HepG2 (cell line): ENCODE measurements around the gene SLC8A2. TPM values are rescaled to one million over a fixed set of nuclear protein-coding genes. Genes with fewer than 3 reads are reported as not detected.

Experiments used
- ATAC-seq: fragments of 200-7000 bp; cut with Tn5 transposase; 3 replicates; pipeline ENCODE4 v1.9.1; 2020; ENCODE audit warnings: mild to moderate bottlenecking, moderate library complexity
- BruUV-seq: library from RNA; stranded (reverse); fragments of 400-500 nt; replicated peaks from 2 replicates; lab custom pipeline; 2021; lab: Mats Ljungman, UMichigan
- CTCF ChIA-PET: fragments of 300-600 bp; formaldehyde crosslinking; extraction: SDS; loops from one replicate; lab custom pipeline; 2021; ENCODE audit warnings: low total read pairs, inconsistent platforms, low intra/inter-chr PET ratio; lab: Yijun Ruan, JAX
- POLR2A ChIA-PET: fragments of 350-600 bp; sonication (Branson Sonifier 250); formaldehyde crosslinking; loops from one replicate; lab custom pipeline; 2020; ENCODE audit warnings: antibody characterized with exemption, inconsistent platforms; lab: Yijun Ruan, JAX
- DNase-seq: peaks from one replicate; pipeline ENCODE4 v3.0.0-alpha.2; 2015; ENCODE audit warnings: low spot score
- FAIRE-seq: peaks from 3 replicates; lab custom pipeline; 2011; peaks lifted over from hg19 to GRCh38; lab: Jason Lieb, UNC
- H2AFZ ChIP-seq: one replicate; pipeline ENCODE4 v1.6.1; 2011; ENCODE audit warnings: low read length, inconsistent platforms
- H3K27ac ChIP-seq: fragments of 300-600 bp; 3 replicates; pipeline ENCODE4 v1.8.0; 2011; ENCODE audit warnings: mixed run types, mild to moderate bottlenecking, mixed read lengths, low read length, inconsistent platforms; ENCODE audit not compliant: insufficient read depth; ENCODE audit errors: extremely low read length
- H3K27me3 ChIP-seq, 2 experiments: fragments of 200-600 bp in 1 of 2; 2 replicates in 1 of 2; 3 replicates in 1 of 2; pipeline versions ENCODE4 v1.6.0 to v1.8.0; 2011; ENCODE audit warnings: low read length in 2 of 2, mild to moderate bottlenecking in 2 of 2, moderate library complexity in 2 of 2, inconsistent platforms in 1 of 2; ENCODE audit not compliant: insufficient read depth in 2 of 2, control insufficient read depth in 1 of 2
- H3K36me3 ChIP-seq, 2 experiments: fragments of 200-600 bp in 1 of 2; replicated peaks in 1 of 2; 2 replicates in 1 of 2; 3 replicates in 1 of 2; pipeline versions ENCODE4 v1.5.1 to v1.8.0; 2011; ENCODE audit warnings: low read length in 2 of 2, inconsistent platforms in 1 of 2; ENCODE audit not compliant: insufficient read depth in 2 of 2, control insufficient read depth in 1 of 2
- H3K4me1 ChIP-seq: 2 replicates; pipeline ENCODE4 v1.5.1; 2012; ENCODE audit warnings: low read length, inconsistent platforms; ENCODE audit not compliant: insufficient read depth
- H3K4me2 ChIP-seq: 2 replicates; pipeline ENCODE4 v1.6.0; 2011; ENCODE audit warnings: low read depth, low read length, inconsistent platforms
- H3K4me3 ChIP-seq, 3 experiments: fragments of 200-600 bp in 1 of 3; sonication (generic), shearing (Covaris generic) in 1 of 3; replicated peaks in 1 of 3; 2 replicates each; pipeline ENCODE4 v1.5.1; 2011 to 2016; ENCODE audit warnings: low read length in 3 of 3, inconsistent platforms in 2 of 3, low read depth in 2 of 3, mild to moderate bottlenecking in 2 of 3, control low read depth in 1 of 3, mixed read lengths in 1 of 3; ENCODE audit not compliant: insufficient read depth in 1 of 3
- H3K79me2 ChIP-seq: one replicate; pipeline ENCODE4 v1.6.1; 2011; ENCODE audit warnings: low read length, inconsistent platforms; ENCODE audit not compliant: insufficient read depth
- H3K9ac ChIP-seq: 2 replicates; pipeline ENCODE4 v1.6.0; 2011; ENCODE audit warnings: mild to moderate bottlenecking, low read depth, low read length, inconsistent platforms; ENCODE audit not compliant: insufficient read depth
- H3K9me3 ChIP-seq: 2 replicates; pipeline ENCODE4 v1.5.1; 2012; ENCODE audit warnings: mild to moderate bottlenecking, low read length
- H4K20me1 ChIP-seq: 2 replicates; pipeline ENCODE4 v1.6.0; 2011; ENCODE audit warnings: inconsistent platforms, mild to moderate bottlenecking, low read length, moderate library complexity; ENCODE audit not compliant: insufficient read depth
- GLI4 ChIP-seq: sonication (generic); formaldehyde crosslinking; IDR thresholded peaks from 2 replicates; pipeline ENCODE4 v1.5.1; 2020; ENCODE audit warnings: missing genetic modification reagents, mild to moderate bottlenecking, moderate library complexity, borderline replicate concordance
- MAFF ChIP-seq: IDR thresholded peaks from 2 replicates; pipeline ENCODE4 v1.6.1; 2011; ENCODE audit warnings: low read depth, low read length, improper control_type of control experiment
- MAFK ChIP-seq, 2 experiments: IDR thresholded peaks in 1 of 2; conservative IDR thresholded peaks in 1 of 2; 2 replicates each; pipeline ENCODE4 v1.6.1; 2011; ENCODE audit warnings: improper control_type of control experiment in 2 of 2, low read length in 2 of 2
- RARA ChIP-seq: IDR thresholded peaks from 2 replicates; pipeline ENCODE4 v1.6.1; 2016; ENCODE audit warnings: missing genetic modification reagents, missing compliant biosample characterization
- SP5 ChIP-seq: IDR thresholded peaks from 2 replicates; pipeline ENCODE4 v1.6.1; 2016; ENCODE audit warnings: low read depth, borderline replicate concordance
- XRCC5 ChIP-seq: fragments of 200-400 bp; formaldehyde crosslinking; optimal IDR thresholded peaks from 2 replicates; pipeline ENCODE3; 2017; ENCODE audit warnings: mild to moderate bottlenecking, low read length
- YY1 ChIP-seq: IDR thresholded peaks from 2 replicates; pipeline ENCODE4 v1.6.1; 2011; ENCODE audit warnings: low read length, low read depth, moderate library complexity, mild to moderate bottlenecking; ENCODE audit not compliant: insufficient read depth, insufficient replicate concordance
- ZNF687 ChIP-seq: sonication (generic); formaldehyde crosslinking; IDR thresholded peaks from 2 replicates; pipeline ENCODE4 v1.5.1; 2020; ENCODE audit warnings: mild to moderate bottlenecking, missing genetic modification reagents, moderate library complexity
- ZNF775 ChIP-seq: sonication (generic); formaldehyde crosslinking; IDR thresholded peaks from 2 replicates; pipeline ENCODE4 v1.4.0; 2020; ENCODE audit warnings: missing genetic modification reagents, mild to moderate bottlenecking, moderate library complexity, borderline replicate concordance
- WGBS: methylation state at CpG from one replicate; pipeline ENCODE4 v1.1.6; 2017; ENCODE audit warnings: low lambda C conversion rate; 5-methylcytosine and 5-hydroxymethylcytosine counted together
- in situ Hi-C: cut with HindIII; loops from 2 replicates; pipeline ENCODE4 v1.10.0; 2017; ENCODE audit warnings: low pct_unique_long_range_greater_than_20kb; ENCODE audit not compliant: extremely low pct_ligation_motif_present
- intact Hi-C: fragments of 100-400 bp; cut with micrococcal nuclease; formaldehyde crosslinking; loops from one replicate; pipeline ENCODE4 v1.10.0; 2022; ENCODE audit not compliant: unreplicated experiment
- polyA plus RNA-seq, 8 experiments: library from polyadenylated mRNA; depleted of rRNA in 3 of 8; stranded (reverse) in 7 of 8; unstranded in 1 of 8; fragments of >200 nt; fragmentation: Illumina TruSeq in 4 of 8; extraction: Trizol in 4 of 8; gene quantifications; 2 replicates each; pipeline versions ENCODE4 v1.2.1 to v1.2.3, GENCODE V29; 2011 to 2016; ENCODE audit warnings: low read depth in 4 of 8, missing spikeins in 1 of 8, mixed read lengths in 1 of 8; ENCODE audit not compliant: insufficient read depth in 1 of 8
- total RNA-seq, 5 experiments: library from RNA; depleted of rRNA; stranded (reverse); fragments of >200 nt; fragmentation: Illumina TruSeq; extraction: Trizol; gene quantifications; 2 replicates each; pipeline ENCODE4 v1.2.3, GENCODE V29; 2016; ENCODE audit warnings: low read depth in 1 of 5

Gene SLC8A2
- total and polyA plus RNA-seq, 2 of the 13 experiments (the other 11 are each of a cell fraction or from before 2014, with no cell fraction given), result 0.02 TPM; not detected in 1

- no peak for TF ChIP-seq RARA
Measured at GRCh38 chr19:47433121-47433520, 38.6 kb downstream of the SLC8A2 start (continued).

- no TSS peak for BruUV-seq
- Histone ChIP-seq H3K79me2 (no peaks in the 10 kb centered on the region), H3K27me3 (peaks cover 0 to 23% of the 10 kb centered on the region in 2 experiments; a peak in 3 of 5 replicates), H3K4me3 (no peak overlapping the region)
- CTCF ChIA-PET, result no interaction called here
- TF ChIP-seq MAFF (peak; percentile 67), SP5 (CRISPR knock-in tag) (no peak), MAFK (conservative IDR thresholded peaks at IDR 0.05 in 1 of 2, IDR thresholded peaks at IDR 0.05 in 1 of 2; ENCODE audit: low read length in 2 of 2) (peak; percentile 67 to 77)
- TF ChIP-seq, all 625 proteins: peak for 2
- H4K20me1 ChIP-seq, result 0 out of 2 replicates have a peak, but pooled peaks cover 2% of the 10 kb centered on the region
- H3K36me3 ChIP-seq, result no peaks in the 10 kb centered on the region
- ATAC-seq (no peak), FAIRE-seq (no peak), DNase-seq (no peak)
- H2AFZ ChIP-seq, result no peak overlapping the region
- in situ Hi-C loops (no loop called here), intact Hi-C loops (no loop called here)
- H3K9ac ChIP-seq, result no peak overlapping the region
- POLR2A ChIA-PET, result no interaction called here
- H3K27ac ChIP-seq, result no peak overlapping the region
- H3K4me2 ChIP-seq, result no peak overlapping the region
- H3K9me3 ChIP-seq, result no peaks in the 10 kb centered on the region
- peaks cover 29% of the 10 kb centered on the region for H3K4me1 ChIP-seq
Measured at GRCh38 chr19:47432499-47432898, 39.2 kb downstream of the SLC8A2 start.

- Histone ChIP-seq H4K20me1 (0 out of 2 replicates have a peak, but pooled peaks cover 2% of the 10 kb centered on the region), H3K27ac (no peak overlapping the region), H3K4me3 (no peak overlapping the region), H3K9ac (no peak overlapping the region), H3K79me2 (no peaks in the 10 kb centered on the region), H3K36me3 (no peaks in the 10 kb centered on the region), H3K4me2 (no peak overlapping the region), H2AFZ (no peak overlapping the region), H3K4me1 (peaks cover 29% of the 10 kb centered on the region), H3K27me3 (peaks cover 0 to 23% of the 10 kb centered on the region in 2 experiments; a peak in 3 of 5 replicates), H3K9me3 (no peaks in the 10 kb centered on the region)
- ChIA-PET POLR2A (no interaction called here), CTCF (no interaction called here)
- no peak for DNase-seq
- no peak for FAIRE-seq
- TF ChIP-seq XRCC5, result no peak
- no peak for TF ChIP-seq YY1
- no peak for TF ChIP-seq ZNF775 (CRISPR knock-in tag)
- peak; percentile 18; the same call in 1 of the 2 replicates for TF ChIP-seq ZNF687 (CRISPR knock-in tag)
- no peak for TF ChIP-seq GLI4 (CRISPR knock-in tag)
- BruUV-seq, result no TSS peak
- in situ Hi-C loops (no loop called here), intact Hi-C loops (no loop called here)
- WGBS, result 62% methylated on average over 16 of the region's 18 CpGs
- ATAC-seq, result no peak
Measured at GRCh38 chr19:47432091-47432490, 39.6 kb downstream of the SLC8A2 start.
